HT1080 (cell line): Measurements from ENCODE around the gene ZBED1. TPM values are rescaled to one million over a fixed set of nuclear protein-coding genes. Genes with fewer than 3 reads are reported as not detected.
"Not testable (repeated sequence)": the region's sequence is repeated elsewhere in the genome, so short reads cannot be mapped to it uniquely, and the experiment has no call there.

Experiments
- DNase-seq: peaks from one replicate; pipeline ENCODE4 v3.0.0-alpha.2; 2015; ENCODE audit warnings: low read depth
- total RNA-seq: library from RNA; depleted of rRNA; stranded (reverse); fragments of >200 nt; shearing (Covaris generic); gene quantifications from 2 replicates; pipeline ENCODE4 v1.2.3, GENCODE V29; 2014

ZBED1 gene
- total RNA-seq, 1 experiment from 2014 or later, result 32.7 TPM

- not testable (repeated sequence) for DNase-seq
These were observed 23.5 kb downstream of the ZBED1 start for GRCh38 chrX:2477313-2477712.

GRCh38 chrX:2474963-2475726 lies 25.6 kb downstream of the ZBED1 start:
- DNase-seq, result no peak

GRCh38 chrX:2474280-2474962 lies 26.4 kb downstream of the ZBED1 start:
- DNase-seq, result no peak

- not testable (repeated sequence) for DNase-seq
These were observed 27.7 kb downstream of the ZBED1 start for GRCh38 chrX:2473064-2473463.

- DNase-seq, result no peak
These were observed 29.1 kb downstream of the ZBED1 start for GRCh38 chrX:2471641-2472040.

GRCh38 chrX:2471126-2471525 lies 29.6 kb downstream of the ZBED1 start:
- not testable (repeated sequence) for DNase-seq

GRCh38 chrX:2469852-2470251 lies 30.9 kb downstream of the ZBED1 start:
- not testable (repeated sequence) for DNase-seq

GRCh38 chrX:2469196-2469685 lies 31.5 kb downstream of the ZBED1 start:
- no peak for DNase-seq

- DNase-seq, result no peak
These were observed 32.2 kb downstream of the ZBED1 start for GRCh38 chrX:2468261-2469195.

- no peak for DNase-seq
These were observed 33.7 kb downstream of the ZBED1 start for GRCh38 chrX:2466876-2467656.

- peak; percentile 91 for DNase-seq
These were observed 36.1 kb downstream of the ZBED1 start for GRCh38 chrX:2464677-2465166.

GRCh38 chrX:2463973-2464676 lies 36.7 kb downstream of the ZBED1 start:
- peak; percentile 95 for DNase-seq

- DNase-seq, result peak; percentile 86
These were observed 37.3 kb downstream of the ZBED1 start for GRCh38 chrX:2463481-2463880.

GRCh38 chrX:2462780-2463179 lies 38.0 kb downstream of the ZBED1 start:
- no peak for DNase-seq

GRCh38 chrX:2462074-2462473 lies 38.7 kb downstream of the ZBED1 start:
- DNase-seq, result no peak

- DNase-seq, result no peak
These were observed 39.1 kb downstream of the ZBED1 start for GRCh38 chrX:2461711-2462016.

- not testable (repeated sequence) for DNase-seq
These were observed 39.7 kb downstream of the ZBED1 start for GRCh38 chrX:2460821-2461710.

- not testable (repeated sequence) for DNase-seq
These were observed 40.7 kb downstream of the ZBED1 start for GRCh38 chrX:2460048-2460447.

- DNase-seq, result no peak
These were observed 42.5 kb downstream of the ZBED1 start for GRCh38 chrX:2458309-2458708.
